Right kidney (tissue), 1 donor: Measurements from ENCODE around the gene SNAI1.

Experiments
- DNase-seq: peaks from one replicate; pipeline ENCODE4 v3.0.0-alpha.2; 2016

SNAI1 gene

DNA sequence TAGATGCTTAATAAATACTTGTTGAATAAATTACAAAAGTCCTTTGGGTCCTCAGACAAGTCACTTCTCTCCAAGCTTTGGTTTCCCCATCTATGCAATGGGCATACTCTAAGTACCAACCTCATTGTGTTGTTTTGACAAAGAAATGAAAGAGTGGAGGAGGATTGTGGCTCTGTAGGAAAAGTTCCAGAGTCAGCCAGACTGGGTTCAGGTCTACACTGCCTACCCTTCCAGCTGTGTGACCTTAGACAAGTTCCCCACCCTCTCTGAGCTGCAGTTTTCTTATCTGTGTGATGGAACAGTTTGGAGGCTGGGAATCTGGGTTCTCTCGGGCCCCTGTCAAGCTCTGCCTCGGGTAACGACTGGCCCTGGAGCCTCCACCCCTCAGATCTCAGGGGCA is 53.9 kb downstream of the SNAI1 start:
- DNase-seq: no peak

DNA sequence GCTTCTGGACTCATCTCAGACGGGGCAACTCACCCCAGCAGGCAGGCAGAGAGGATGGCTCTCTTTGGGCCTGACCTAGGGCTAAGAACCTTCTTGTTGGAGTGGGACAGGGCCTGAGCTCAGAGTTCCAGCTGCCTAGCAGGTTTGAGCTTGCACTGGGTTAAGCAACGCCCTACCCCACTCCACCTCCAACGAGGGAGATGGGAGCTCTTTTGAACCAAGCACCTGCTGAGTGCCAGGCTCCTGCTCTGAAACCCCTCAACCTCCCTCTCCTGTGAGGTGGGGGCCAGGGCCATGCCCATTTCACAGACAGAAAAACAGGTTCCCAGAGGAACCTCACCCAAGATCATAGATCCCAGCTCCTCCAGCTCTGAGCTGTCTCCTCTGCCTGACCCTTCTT is 54.3 kb downstream of the SNAI1 start:
- DNase-seq: no peak

DNA sequence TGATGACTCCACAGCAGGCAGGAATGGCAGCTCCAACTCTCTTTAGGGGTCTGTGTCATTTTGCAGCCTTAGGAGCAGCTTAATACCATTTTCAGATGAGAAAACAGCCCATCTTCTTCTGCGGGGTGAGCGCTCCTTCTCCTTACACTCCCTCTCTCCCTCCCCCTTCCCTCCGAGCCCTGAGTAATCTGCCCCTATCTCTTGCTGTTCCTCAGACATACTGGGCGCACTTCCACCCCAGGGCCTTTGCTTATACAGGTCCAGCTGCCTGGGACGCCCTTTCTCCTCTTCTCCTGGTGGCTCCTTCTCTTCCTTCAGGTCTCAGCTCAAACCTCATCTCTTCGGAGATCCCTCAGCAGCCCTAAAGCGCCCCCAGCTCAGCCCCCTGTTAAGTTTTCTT is 54.8 kb downstream of the SNAI1 start:
- DNase-seq: no peak

DNA sequence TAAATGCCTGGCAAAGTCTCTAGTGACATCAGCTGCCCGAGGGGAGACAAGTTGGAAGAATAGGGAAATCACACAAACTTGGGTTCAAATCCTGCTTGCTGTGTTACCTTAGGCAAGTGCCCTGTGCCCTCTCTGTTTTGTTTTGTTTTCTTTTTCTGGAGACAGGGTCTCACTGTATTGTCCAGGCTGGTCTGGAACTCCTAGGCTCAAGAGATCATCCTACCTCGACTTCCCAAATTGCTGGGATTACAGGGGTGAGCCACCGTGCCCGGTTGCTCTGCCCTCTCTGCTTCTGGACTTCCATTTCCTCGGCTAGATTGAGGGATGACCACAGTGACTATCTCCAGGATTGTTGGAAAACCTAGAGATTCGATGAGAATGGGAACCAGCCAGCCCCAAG is 55.4 kb downstream of the SNAI1 start:
- no peak for DNase-seq
